GM12878 (cell line): ENCODE data around the gene TJP1.

Experiments
- ATF7 ChIP-seq: fragments of 450-650 bp; IDR thresholded peaks from 2 replicates; pipeline ENCODE4 v1.6.1; 2016; ENCODE audit warnings: low read depth, mild to moderate bottlenecking
- CREB1 ChIP-seq: IDR thresholded peaks from 2 replicates; pipeline ENCODE4 v1.6.1; 2012; ENCODE audit warnings: low read depth, mild to moderate bottlenecking, inconsistent platforms
- IKZF1 ChIP-seq: fragments of 450-650 bp; conservative IDR thresholded peaks from 2 replicates; pipeline ENCODE4 v1.6.1; 2017; ENCODE audit warnings: antibody characterized with exemption, mild to moderate bottlenecking
- MXI1 ChIP-seq: fragments of 150-350 bp; IDR thresholded peaks from 2 replicates; pipeline ENCODE4 v1.6.1; 2011; ENCODE audit warnings: low read depth, mild to moderate bottlenecking, inconsistent platforms, low read length, improper control_type of control experiment
- NR2C1 ChIP-seq: fragments of 450-650 bp; IDR thresholded peaks from 2 replicates; pipeline ENCODE4 v1.6.1; 2017; ENCODE audit warnings: antibody characterized with exemption, mild to moderate bottlenecking, moderate library complexity
- RAD51 ChIP-seq: fragments of 450-650 bp; IDR thresholded peaks from 2 replicates; pipeline ENCODE4 v1.6.1; 2016; ENCODE audit warnings: moderate library complexity, mild to moderate bottlenecking, inconsistent platforms
- RFX5 ChIP-seq: IDR thresholded peaks from 2 replicates; pipeline ENCODE4 v1.6.1; 2011; ENCODE audit warnings: low read depth, low read length, improper control_type of control experiment
- SMARCA5 ChIP-seq: fragments of 450-650 bp; IDR thresholded peaks from 2 replicates; pipeline ENCODE4 v1.6.1; 2017; ENCODE audit warnings: mild to moderate bottlenecking
- TF ChIP-seq, protein P1 (sequence below), 3 experiments: IDR thresholded peaks in 2 of 3; conservative IDR thresholded peaks in 1 of 3; 2 replicates each; pipeline ENCODE4 v1.5.1; 2011; ENCODE audit warnings: low read depth in 3 of 3, low read length in 3 of 3, mild to moderate bottlenecking in 3 of 3, control low read depth in 2 of 3, moderate library complexity in 2 of 3, inconsistent platforms in 1 of 3, mixed read lengths in 1 of 3; ENCODE audit not compliant: control insufficient read depth in 2 of 3, insufficient read depth in 1 of 3; ENCODE audit errors: extremely low read depth in 1 of 3
- TF ChIP-seq, protein P2 (sequence below): IDR thresholded peaks from 2 replicates; pipeline ENCODE4 v1.6.1; 2011; ENCODE audit warnings: low read depth, low read length, improper control_type of control experiment, borderline replicate concordance
- TF ChIP-seq, protein P3 (sequence below): IDR thresholded peaks from 2 replicates; pipeline ENCODE4 v1.6.1; 2012; ENCODE audit warnings: low read length, inconsistent platforms

DNA sequence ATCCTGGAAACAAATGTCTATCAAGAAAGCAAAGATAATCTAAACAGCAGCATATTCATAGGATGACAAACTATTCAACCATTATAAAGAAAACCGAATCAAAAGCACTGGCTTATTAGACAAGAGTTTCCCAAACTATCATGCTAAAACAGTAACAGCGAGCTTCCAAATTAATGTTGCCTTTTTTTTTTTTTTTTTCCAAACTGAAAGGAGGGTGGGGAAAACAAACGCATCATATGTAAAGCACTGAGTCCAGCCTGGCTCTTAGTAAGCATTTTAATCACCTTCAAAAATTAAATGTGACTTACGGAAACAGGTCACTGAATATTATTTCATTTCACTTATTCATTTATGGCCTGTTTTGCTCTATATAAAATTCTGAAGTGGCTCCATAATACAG lies 2.3 kb downstream of the TJP1 start:
- TF ChIP-seq, protein P1, sequence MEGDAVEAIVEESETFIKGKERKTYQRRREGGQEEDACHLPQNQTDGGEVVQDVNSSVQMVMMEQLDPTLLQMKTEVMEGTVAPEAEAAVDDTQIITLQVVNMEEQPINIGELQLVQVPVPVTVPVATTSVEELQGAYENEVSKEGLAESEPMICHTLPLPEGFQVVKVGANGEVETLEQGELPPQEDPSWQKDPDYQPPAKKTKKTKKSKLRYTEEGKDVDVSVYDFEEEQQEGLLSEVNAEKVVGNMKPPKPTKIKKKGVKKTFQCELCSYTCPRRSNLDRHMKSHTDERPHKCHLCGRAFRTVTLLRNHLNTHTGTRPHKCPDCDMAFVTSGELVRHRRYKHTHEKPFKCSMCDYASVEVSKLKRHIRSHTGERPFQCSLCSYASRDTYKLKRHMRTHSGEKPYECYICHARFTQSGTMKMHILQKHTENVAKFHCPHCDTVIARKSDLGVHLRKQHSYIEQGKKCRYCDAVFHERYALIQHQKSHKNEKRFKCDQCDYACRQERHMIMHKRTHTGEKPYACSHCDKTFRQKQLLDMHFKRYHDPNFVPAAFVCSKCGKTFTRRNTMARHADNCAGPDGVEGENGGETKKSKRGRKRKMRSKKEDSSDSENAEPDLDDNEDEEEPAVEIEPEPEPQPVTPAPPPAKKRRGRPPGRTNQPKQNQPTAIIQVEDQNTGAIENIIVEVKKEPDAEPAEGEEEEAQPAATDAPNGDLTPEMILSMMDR (IDR thresholded peaks at IDR 0.05 in 2 of 3, conservative IDR thresholded peaks at IDR 0.05 in 1 of 3; ENCODE audit: control insufficient read depth in 2 of 3, extremely low read depth in 1 of 3, insufficient read depth in 1 of 3, low read depth in 3 of 3, low read length in 3 of 3) = no peak
- TF ChIP-seq ATF7 = no peak
- no peak for TF ChIP-seq IKZF1
- no peak for TF ChIP-seq RFX5
- no peak for TF ChIP-seq RAD51
- TF ChIP-seq SMARCA5 = no peak
- TF ChIP-seq CREB1 = no peak
- TF ChIP-seq, protein P2, sequence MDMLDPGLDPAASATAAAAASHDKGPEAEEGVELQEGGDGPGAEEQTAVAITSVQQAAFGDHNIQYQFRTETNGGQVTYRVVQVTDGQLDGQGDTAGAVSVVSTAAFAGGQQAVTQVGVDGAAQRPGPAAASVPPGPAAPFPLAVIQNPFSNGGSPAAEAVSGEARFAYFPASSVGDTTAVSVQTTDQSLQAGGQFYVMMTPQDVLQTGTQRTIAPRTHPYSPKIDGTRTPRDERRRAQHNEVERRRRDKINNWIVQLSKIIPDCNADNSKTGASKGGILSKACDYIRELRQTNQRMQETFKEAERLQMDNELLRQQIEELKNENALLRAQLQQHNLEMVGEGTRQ = no peak
- TF ChIP-seq NR2C1 = no peak
- TF ChIP-seq MXI1 = no peak
- TF ChIP-seq, protein P3, sequence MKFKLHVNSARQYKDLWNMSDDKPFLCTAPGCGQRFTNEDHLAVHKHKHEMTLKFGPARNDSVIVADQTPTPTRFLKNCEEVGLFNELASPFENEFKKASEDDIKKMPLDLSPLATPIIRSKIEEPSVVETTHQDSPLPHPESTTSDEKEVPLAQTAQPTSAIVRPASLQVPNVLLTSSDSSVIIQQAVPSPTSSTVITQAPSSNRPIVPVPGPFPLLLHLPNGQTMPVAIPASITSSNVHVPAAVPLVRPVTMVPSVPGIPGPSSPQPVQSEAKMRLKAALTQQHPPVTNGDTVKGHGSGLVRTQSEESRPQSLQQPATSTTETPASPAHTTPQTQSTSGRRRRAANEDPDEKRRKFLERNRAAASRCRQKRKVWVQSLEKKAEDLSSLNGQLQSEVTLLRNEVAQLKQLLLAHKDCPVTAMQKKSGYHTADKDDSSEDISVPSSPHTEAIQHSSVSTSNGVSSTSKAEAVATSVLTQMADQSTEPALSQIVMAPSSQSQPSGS = no peak
